Erythroblast (primary cell): ENCODE measurements around the gene OR2Z1.

Experiments
- GATA1 ChIP-seq: IDR thresholded peaks from 2 replicates; pipeline ENCODE4 v1.6.1; 2011; ENCODE audit warnings: low read depth, mild to moderate bottlenecking, control low read depth, low read length, moderate library complexity
- POLR2A ChIP-seq: IDR thresholded peaks from 2 replicates; pipeline ENCODE4 v1.6.1; 2011; ENCODE audit warnings: mild to moderate bottlenecking, low read length

DNA sequence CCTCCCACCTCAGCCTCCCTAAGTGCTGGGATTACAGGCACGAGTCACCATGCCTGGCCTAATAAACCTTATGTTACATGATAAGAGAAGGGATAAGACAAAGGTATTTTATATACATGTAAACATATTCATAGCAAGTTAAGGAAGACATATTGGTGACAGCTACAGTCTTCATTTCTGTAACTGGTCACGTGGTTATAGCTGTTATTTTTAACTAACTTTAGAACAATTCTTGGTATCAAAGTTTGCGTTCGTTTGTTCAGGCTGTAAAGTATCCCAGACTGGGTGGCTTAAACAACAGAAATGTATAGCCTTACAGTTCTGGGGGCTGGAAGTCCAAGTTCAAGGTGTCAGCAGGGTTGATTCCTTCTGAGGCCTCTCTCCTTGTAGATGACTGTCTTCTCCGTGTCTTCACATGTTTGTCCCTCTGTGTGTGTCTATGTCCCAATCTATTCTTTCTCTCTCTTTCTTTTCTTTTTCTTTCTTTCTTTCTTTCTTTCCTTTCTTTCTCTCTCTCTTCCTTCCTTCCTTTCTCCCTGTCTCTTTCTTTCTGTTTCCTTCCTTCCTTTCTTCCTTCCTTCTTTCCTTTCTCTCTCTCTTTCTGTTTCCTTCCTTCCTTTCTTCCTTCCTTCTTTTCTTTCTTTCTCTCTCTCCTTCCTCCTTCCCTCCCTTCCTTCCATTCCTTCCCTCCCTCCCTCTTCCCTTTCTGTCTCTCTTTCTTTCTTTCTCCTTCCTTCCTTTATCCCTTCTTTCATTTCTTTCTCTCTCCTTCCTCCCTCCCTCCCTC lies 30.5 kb upstream of the OR2Z1 start:
- TF ChIP-seq POLR2A = no peak
- TF ChIP-seq GATA1 = no peak
